GM23248 (cell line): ENCODE measurements around the gene AMPH. TPM values are rescaled to one million over a fixed set of nuclear protein-coding genes. Genes with fewer than 3 reads are reported as not detected.
"Not testable (repeated sequence)": the region's sequence is repeated elsewhere in the genome, so short reads cannot be mapped to it uniquely, and the experiment has no call there.

Experiments
- DNase-seq: peaks from one replicate; pipeline ENCODE4 v3.0.0-alpha.2; 2015
- H2AFZ ChIP-seq: fragments of 200-600 bp; sonication (generic); 2 replicates; pipeline ENCODE4 v1.6.1; 2016; ENCODE audit warnings: antibody characterized with exemption
- H3F3A ChIP-seq: fragments of 200-600 bp; sonication (generic); 2 replicates; pipeline ENCODE4 v1.6.1; 2016; ENCODE audit warnings: mild to moderate bottlenecking, antibody characterized with exemption, mixed run types; ENCODE audit not compliant: insufficient read depth
- H3K27ac ChIP-seq: fragments of 200-600 bp; sonication (generic); 2 replicates; pipeline ENCODE4 v1.5.1; 2016; ENCODE audit warnings: mild to moderate bottlenecking
- H3K27me3 ChIP-seq: fragments of 200-600 bp; sonication (generic); replicated peaks from 2 replicates; pipeline ENCODE4 v1.6.1; 2016; ENCODE audit warnings: mild to moderate bottlenecking; ENCODE audit not compliant: insufficient read depth
- H3K36me3 ChIP-seq: fragments of 200-600 bp; sonication (generic); 2 replicates; pipeline ENCODE4 v1.6.1; 2016; ENCODE audit warnings: low read depth, mild to moderate bottlenecking
- H3K4me1 ChIP-seq: fragments of 200-600 bp; sonication (generic); 2 replicates; pipeline ENCODE4 v1.6.1; 2016; ENCODE audit warnings: mild to moderate bottlenecking; ENCODE audit not compliant: insufficient read depth
- H3K4me2 ChIP-seq: fragments of 200-600 bp; sonication (generic); one replicate; pipeline ENCODE4 v1.6.1; 2016; ENCODE audit warnings: mild to moderate bottlenecking; ENCODE audit not compliant: unreplicated experiment
- H3K4me3 ChIP-seq: fragments of 200-600 bp; sonication (generic); 2 replicates; pipeline ENCODE4 v1.5.1; 2016; ENCODE audit warnings: mild to moderate bottlenecking
- H3K79me2 ChIP-seq: fragments of 200-600 bp; sonication (generic); 2 replicates; pipeline ENCODE4 v1.6.1; 2016; ENCODE audit warnings: mild to moderate bottlenecking; ENCODE audit not compliant: insufficient read depth
- H3K9ac ChIP-seq: fragments of 200-600 bp; sonication (generic); 2 replicates; pipeline ENCODE4 v1.6.1; 2016; ENCODE audit warnings: mild to moderate bottlenecking
- H3K9me2 ChIP-seq: fragments of 200-600 bp; sonication (generic); 2 replicates; pipeline ENCODE4 v1.6.1; 2016; ENCODE audit warnings: mixed run types, mild to moderate bottlenecking, moderate library complexity; ENCODE audit not compliant: insufficient read depth
- H3K9me3 ChIP-seq: fragments of 200-600 bp; sonication (generic); one replicate; pipeline ENCODE4 v1.6.1; 2017; ENCODE audit warnings: low read depth
- H4K20me1 ChIP-seq: fragments of 200-600 bp; sonication (generic); 2 replicates; pipeline ENCODE4 v1.6.0; 2016; ENCODE audit not compliant: insufficient read depth
- EZH2 ChIP-seq: fragments of 200-600 bp; sonication (generic); IDR thresholded peaks from 2 replicates; pipeline ENCODE4 v1.6.1; 2018; ENCODE audit warnings: antibody characterized with exemption, mild to moderate bottlenecking; ENCODE audit not compliant: insufficient read depth, poor library complexity, severe bottlenecking
- EZH2phosphoT487 ChIP-seq: fragments of 200-600 bp; sonication (generic); IDR thresholded peaks from 2 replicates; pipeline ENCODE4 v1.6.1; 2018; ENCODE audit warnings: antibody characterized with exemption, moderate library complexity, mild to moderate bottlenecking, low read depth; ENCODE audit not compliant: insufficient read depth
- WGBS, 2 experiments: methylation state at CpG; one replicate each; pipeline ENCODE4 v1.1.6; 2015 to 2017; ENCODE audit warnings: low lambda C conversion rate in 2 of 2, low coverage in 1 of 2; ENCODE audit errors: missing lambda C conversion rate in 2 of 2; 5-methylcytosine and 5-hydroxymethylcytosine counted together
- in situ Hi-C: fragments of 300-500 bp; cut with MboI; formaldehyde crosslinking; loops from 2 replicates; pipeline ENCODE4 v1.15.0; 2020
- polyA plus RNA-seq: library from polyadenylated mRNA; unstranded; fragments of >200 nt; fragmentation: Nextera tagmentation; extraction: Ambion mirVana; gene quantifications from 2 replicates; pipeline ENCODE4 v1.2.1, GENCODE V29; 2016
- total RNA-seq: library from RNA; depleted of rRNA; stranded (reverse); fragments of >200 nt; shearing (Covaris generic); gene quantifications from 2 replicates; pipeline ENCODE4 v1.2.3, GENCODE V29; 2014

The AMPH gene
- total and polyA plus RNA-seq, 2 experiments from 2014 or later, result 3.1 to 4.9 TPM

DNA sequence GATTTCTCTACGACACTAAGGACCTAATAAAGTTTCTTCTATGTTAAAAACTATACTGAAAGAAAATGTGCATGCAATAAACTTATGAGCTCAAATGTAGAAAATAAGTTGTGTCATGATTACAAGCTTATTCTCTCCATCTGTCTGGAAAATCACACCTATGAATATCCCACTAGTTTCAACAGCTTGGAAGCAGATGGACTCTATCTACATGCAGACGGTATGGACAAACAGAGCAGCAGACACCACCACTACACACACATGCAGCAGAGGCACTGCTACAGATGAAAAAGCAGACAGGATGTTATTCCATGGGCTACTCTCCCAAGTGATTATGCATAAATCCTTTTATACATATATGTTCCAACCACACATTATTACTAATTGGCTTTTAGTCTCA lies 234.3 kb downstream of the AMPH start:
- no peak overlapping the region for H3K4me2 ChIP-seq
- H3K9ac ChIP-seq, result no peak overlapping the region
- H3K4me3 ChIP-seq, result no peak overlapping the region
- H3K9me2 ChIP-seq, result no peaks in the 10 kb centered on the region
- H3K4me1 ChIP-seq, result no peaks in the 10 kb centered on the region
- in situ Hi-C loops, result no loop called here
- DNase-seq, result no peak
- no peaks in the 10 kb centered on the region for H3K79me2 ChIP-seq
- no peak for TF ChIP-seq EZH2
- no peak overlapping the region for H3K27ac ChIP-seq
- no peaks in the 10 kb centered on the region for H3K36me3 ChIP-seq
- no peak overlapping the region for H2AFZ ChIP-seq
- 55 to 57% methylated on average over 2 of the region's 2 CpGs for WGBS, 2 experiments
- H3K27me3 ChIP-seq, result no peaks in the 10 kb centered on the region
- H3K9me3 ChIP-seq, result no peaks in the 10 kb centered on the region
- H3F3A ChIP-seq, result no peaks in the 10 kb centered on the region
- no peaks in the 10 kb centered on the region for H4K20me1 ChIP-seq

DNA sequence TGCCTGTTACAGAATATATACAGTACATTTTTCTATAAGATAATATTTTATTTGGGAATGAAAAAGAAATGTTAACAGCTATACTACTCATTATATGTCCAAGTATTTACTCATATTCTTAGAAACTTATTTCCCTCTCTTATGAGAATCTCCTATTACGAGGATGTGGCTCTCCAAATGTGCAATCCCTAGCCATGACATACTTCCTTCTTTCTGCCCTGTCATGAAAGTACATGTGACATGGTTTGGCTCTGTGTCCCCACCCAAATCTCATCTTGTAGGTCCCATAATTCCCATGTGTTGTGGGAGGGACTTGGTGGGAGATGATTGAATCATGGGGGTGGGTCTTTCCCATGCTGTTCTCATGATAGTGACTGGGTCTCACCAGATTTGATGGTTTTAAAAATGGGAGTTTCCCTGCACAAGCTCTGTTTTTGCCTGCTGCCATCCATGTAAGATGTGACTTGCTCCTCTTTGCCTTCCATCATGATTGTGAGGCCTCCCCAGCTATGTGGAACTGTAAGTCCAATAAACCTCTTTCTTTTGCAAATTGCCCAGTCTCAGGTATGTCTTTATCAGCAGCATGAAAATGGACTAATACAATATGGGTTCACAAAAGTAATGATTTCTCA lies 235.1 kb downstream of the AMPH start:
- H3K9ac ChIP-seq, H3K4me2 ChIP-seq, H3K27me3 ChIP-seq, in situ Hi-C loops, H4K20me1 ChIP-seq, H3K9me3 ChIP-seq, H3K36me3 ChIP-seq, H3K9me2 ChIP-seq, H3K4me3 ChIP-seq, H3K4me1 ChIP-seq, H2AFZ ChIP-seq, H3K27ac ChIP-seq, DNase-seq, H3F3A ChIP-seq, H3K79me2 ChIP-seq: not testable (repeated sequence)
- 92 to 94% methylated on average over 1 of the region's 1 CpG for WGBS, 2 experiments

DNA sequence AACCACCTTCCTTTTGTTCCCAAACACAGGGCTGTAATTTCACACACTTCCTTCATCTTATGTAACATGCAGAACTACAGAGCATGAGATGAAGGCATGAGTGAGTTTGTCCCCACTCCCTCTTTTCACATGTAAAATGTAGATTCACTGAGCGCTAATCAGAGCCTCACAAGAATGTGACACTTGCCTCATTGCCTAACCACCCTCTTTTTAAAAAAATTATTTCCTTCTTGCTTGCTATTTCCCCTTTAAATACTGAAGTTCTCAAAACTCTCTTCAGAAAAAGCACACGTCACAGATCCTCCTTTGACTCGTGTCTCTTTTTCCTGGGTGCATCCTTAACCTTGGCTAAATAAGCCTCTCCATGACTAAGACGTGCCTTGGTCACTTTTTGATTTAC lies 236.5 kb downstream of the AMPH start:
- H3K36me3 ChIP-seq, result no peaks in the 10 kb centered on the region
- H3K27me3 ChIP-seq, result no peaks in the 10 kb centered on the region
- no peaks in the 10 kb centered on the region for H3K9me2 ChIP-seq
- no peak for TF ChIP-seq EZH2phosphoT487
- no peak for TF ChIP-seq EZH2
- no peak overlapping the region for H2AFZ ChIP-seq
- H3K27ac ChIP-seq, result no peak overlapping the region
- no peaks in the 10 kb centered on the region for H3K79me2 ChIP-seq
- no peaks in the 10 kb centered on the region for H3K9me3 ChIP-seq
- no peaks in the 10 kb centered on the region for H3F3A ChIP-seq
- WGBS, 2 experiments, result 79 to 85% methylated on average over 4 of the region's 4 CpGs
- H3K4me1 ChIP-seq, result no peaks in the 10 kb centered on the region
- H3K9ac ChIP-seq, result no peak overlapping the region
- in situ Hi-C loops, result no loop called here
- H3K4me2 ChIP-seq, result no peak overlapping the region
- DNase-seq, result no peak
- H4K20me1 ChIP-seq, result no peaks in the 10 kb centered on the region
- no peak overlapping the region for H3K4me3 ChIP-seq

DNA sequence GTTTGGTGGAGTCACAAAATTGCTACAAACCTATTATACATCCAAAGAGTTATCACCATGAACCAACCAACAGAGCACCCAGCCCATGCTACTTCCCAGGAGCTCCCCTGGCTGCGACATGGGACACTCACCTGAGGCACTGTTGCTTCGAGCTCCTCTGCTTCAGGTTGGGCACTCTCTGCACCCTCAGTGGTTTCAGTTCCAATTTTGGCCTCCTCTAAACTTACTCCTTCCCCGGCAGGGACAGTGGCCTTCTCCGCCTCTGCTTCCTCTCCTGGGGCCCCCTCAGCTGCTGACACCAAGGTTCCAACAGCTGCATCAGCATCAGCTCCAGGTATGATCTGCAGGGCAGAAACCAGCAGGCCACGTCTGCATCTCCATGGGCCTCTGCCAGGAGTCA lies 237.3 kb downstream of the AMPH start:
- DNase-seq, result no peak
- no peak overlapping the region for H3K27ac ChIP-seq
- WGBS, 2 experiments, result 67 to 79% methylated on average over 4 to 5 of the region's 5 CpGs
- H3K4me3 ChIP-seq, result no peak overlapping the region
- H3K27me3 ChIP-seq, result no peaks in the 10 kb centered on the region
- H3F3A ChIP-seq, result no peaks in the 10 kb centered on the region
- H4K20me1 ChIP-seq, result no peaks in the 10 kb centered on the region
- in situ Hi-C loops, result no loop called here
- no peak overlapping the region for H3K9ac ChIP-seq
- no peaks in the 10 kb centered on the region for H3K9me2 ChIP-seq
- no peak overlapping the region for H3K4me2 ChIP-seq
- no peaks in the 10 kb centered on the region for H3K4me1 ChIP-seq
- H3K79me2 ChIP-seq, result no peaks in the 10 kb centered on the region
- H3K9me3 ChIP-seq, result no peaks in the 10 kb centered on the region
- H2AFZ ChIP-seq, result no peak overlapping the region
- H3K36me3 ChIP-seq, result no peaks in the 10 kb centered on the region
- no peak for TF ChIP-seq EZH2phosphoT487
- no peak for TF ChIP-seq EZH2

DNA sequence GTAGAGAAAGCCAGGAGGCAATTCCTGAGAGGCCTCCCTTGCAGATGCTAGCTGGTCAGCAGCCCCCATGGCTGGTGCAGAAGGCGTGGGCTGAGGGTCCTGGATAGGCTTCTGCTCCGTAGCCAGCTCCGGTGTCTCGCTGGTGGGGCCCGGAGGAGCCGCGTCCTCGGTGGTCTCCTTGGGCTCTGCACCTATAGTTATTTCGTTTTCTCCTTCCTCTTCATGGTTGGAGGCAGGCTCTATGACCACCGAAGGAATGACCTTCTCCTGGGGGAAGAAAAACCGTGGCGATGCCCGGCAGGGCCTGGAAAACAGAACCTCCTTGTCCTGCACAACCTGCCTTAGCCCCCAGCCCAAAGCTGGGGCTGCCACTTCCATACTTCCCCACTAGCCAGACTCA lies 239.4 kb downstream of the AMPH start:
- in situ Hi-C loops, result no loop called here
- TF ChIP-seq EZH2 (no peak), EZH2phosphoT487 (no peak)

More for the DNA sequence above, 239.4 kb downstream of the AMPH start:
- 92 to 94% methylated on average over 12 to 13 of the region's 13 CpGs for WGBS, 2 experiments
- no peaks in the 10 kb centered on the region for H3K36me3 ChIP-seq
- H3K9me3 ChIP-seq, result no peaks in the 10 kb centered on the region
- no peak overlapping the region for H3K9ac ChIP-seq
- H3K4me2 ChIP-seq, result no peak overlapping the region
- H3K27ac ChIP-seq, result no peak overlapping the region
- H3K4me3 ChIP-seq, result no peak overlapping the region
- no peaks in the 10 kb centered on the region for H3K9me2 ChIP-seq
- no peaks in the 10 kb centered on the region for H3F3A ChIP-seq
- no peak for DNase-seq
- no peaks in the 10 kb centered on the region for H3K4me1 ChIP-seq
- no peaks in the 10 kb centered on the region for H3K27me3 ChIP-seq
- no peaks in the 10 kb centered on the region for H4K20me1 ChIP-seq
- no peak overlapping the region for H2AFZ ChIP-seq
- no peaks in the 10 kb centered on the region for H3K79me2 ChIP-seq
